HEK293 (cell line): ENCODE results near the gene SYNE3.

ENCODE experiments used
- CTCF ChIP-seq: fragments of 450-650 bp; formaldehyde crosslinking; IDR thresholded peaks from 2 replicates; pipeline ENCODE4 v1.5.1; 2016; ENCODE audit warnings: missing biosample characterization, missing genetic modification characterization
- HOXA7 ChIP-seq: sonication (generic); formaldehyde crosslinking; IDR thresholded peaks from 2 replicates; pipeline ENCODE4 v1.8.1; 2022; ENCODE audit warnings: missing genetic modification reagents, borderline replicate concordance
- OSR2 ChIP-seq: fragments of 450-650 bp; formaldehyde crosslinking; IDR thresholded peaks from 2 replicates; pipeline ENCODE4 v1.5.1; 2016; ENCODE audit warnings: missing biosample characterization, missing genetic modification characterization
- PRDM2 ChIP-seq: fragments of 450-650 bp; formaldehyde crosslinking; IDR thresholded peaks from 2 replicates; pipeline ENCODE4 v1.5.1; 2016; ENCODE audit warnings: missing biosample characterization, missing genetic modification characterization, borderline replicate concordance
- ZNF23 ChIP-seq: fragments of 450-650 bp; formaldehyde crosslinking; IDR thresholded peaks from 2 replicates; pipeline ENCODE4 v1.5.1; 2016; ENCODE audit warnings: missing biosample characterization, missing genetic modification characterization, borderline replicate concordance
- ZNF529 ChIP-seq: fragments of 450-650 bp; formaldehyde crosslinking; IDR thresholded peaks from 2 replicates; pipeline ENCODE4 v1.5.1; 2017; ENCODE audit warnings: missing genetic modification characterization, missing biosample characterization; ENCODE audit not compliant: insufficient replicate concordance
- ZNF580 ChIP-seq: fragments of 450-650 bp; formaldehyde crosslinking; IDR thresholded peaks from 2 replicates; pipeline ENCODE4 v1.5.1; 2016; ENCODE audit warnings: missing biosample characterization, missing genetic modification characterization
- ZNF639 ChIP-seq: fragments of 450-650 bp; formaldehyde crosslinking; IDR thresholded peaks from 2 replicates; pipeline ENCODE4 v1.5.1; 2016; ENCODE audit warnings: missing biosample characterization, missing genetic modification characterization

GRCh38 chr14:95510804-95511203 lies 5.6 kb downstream of the SYNE3 start:
- TF ChIP-seq ZNF529 (tag by site-specific recombination) (no peak), PRDM2 (tag by site-specific recombination) (no peak), CTCF (no peak), ZNF580 (no peak), ZNF639 (tag by site-specific recombination) (no peak), HOXA7 (CRISPR knock-in tag) (no peak), ZNF23 (no peak), OSR2 (tag by site-specific recombination) (no peak)
